AG20443 (cell line): Measurements from ENCODE around the gene TRAP1.

Source experiments
- DNase-seq: peaks from one replicate; pipeline ENCODE4 v3.0.0; 2012; ENCODE audit warnings: low spot score, mixed read lengths

The TRAP1 gene

DNA sequence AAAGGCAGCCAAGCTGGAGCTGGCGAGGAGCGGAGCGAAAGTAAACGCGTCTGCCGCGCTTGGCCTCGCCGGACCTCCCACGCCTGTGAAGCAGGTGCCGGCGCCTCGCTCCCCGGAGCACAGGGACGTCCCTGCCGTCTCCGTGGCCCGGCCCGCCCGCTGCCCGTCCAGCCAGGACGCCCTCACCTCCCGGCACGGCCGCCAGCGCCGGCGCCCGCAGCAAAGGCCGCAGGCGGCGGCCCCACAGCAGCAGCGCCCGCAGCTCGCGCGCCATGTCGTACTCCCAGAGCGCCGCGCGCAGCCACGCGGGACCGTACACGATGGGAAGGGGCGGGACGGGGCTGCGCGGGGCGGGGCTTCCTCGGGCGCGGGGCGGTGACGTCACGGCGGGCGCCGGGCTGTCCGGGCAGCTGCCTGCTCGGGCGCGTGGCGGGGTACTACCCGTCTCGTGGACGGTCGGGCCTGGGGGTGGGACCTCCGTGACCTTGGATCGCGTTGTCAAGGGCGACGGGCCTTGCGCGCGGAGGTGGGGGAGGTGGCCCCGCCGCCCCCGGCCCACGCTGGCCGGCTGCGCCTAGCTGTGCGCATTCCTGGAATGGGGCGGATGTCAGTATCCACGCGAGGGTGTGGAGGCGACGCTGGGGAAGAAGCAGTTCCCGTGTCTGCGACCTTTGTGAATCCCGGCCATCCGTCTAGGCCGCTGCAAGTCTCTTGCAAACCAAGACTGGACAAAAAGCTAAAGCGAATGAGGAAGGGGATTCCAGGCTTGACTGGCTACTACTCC lies at the start of gene TRAP1:
TSS of gene TRAP1 (minus strand) at position 290 of the 784 bp plus-strand sequence. CDS start at position 274, 16 bp downstream.
- peak; percentile 99 for DNase-seq

- no peak for DNase-seq
These were observed 48.9 kb upstream of the TRAP1 start for GRCh38 chr16:3766177-3766576.

GRCh38 chr16:3764409-3764808 lies 47.1 kb upstream of the TRAP1 start:
- no peak for DNase-seq

DNA sequence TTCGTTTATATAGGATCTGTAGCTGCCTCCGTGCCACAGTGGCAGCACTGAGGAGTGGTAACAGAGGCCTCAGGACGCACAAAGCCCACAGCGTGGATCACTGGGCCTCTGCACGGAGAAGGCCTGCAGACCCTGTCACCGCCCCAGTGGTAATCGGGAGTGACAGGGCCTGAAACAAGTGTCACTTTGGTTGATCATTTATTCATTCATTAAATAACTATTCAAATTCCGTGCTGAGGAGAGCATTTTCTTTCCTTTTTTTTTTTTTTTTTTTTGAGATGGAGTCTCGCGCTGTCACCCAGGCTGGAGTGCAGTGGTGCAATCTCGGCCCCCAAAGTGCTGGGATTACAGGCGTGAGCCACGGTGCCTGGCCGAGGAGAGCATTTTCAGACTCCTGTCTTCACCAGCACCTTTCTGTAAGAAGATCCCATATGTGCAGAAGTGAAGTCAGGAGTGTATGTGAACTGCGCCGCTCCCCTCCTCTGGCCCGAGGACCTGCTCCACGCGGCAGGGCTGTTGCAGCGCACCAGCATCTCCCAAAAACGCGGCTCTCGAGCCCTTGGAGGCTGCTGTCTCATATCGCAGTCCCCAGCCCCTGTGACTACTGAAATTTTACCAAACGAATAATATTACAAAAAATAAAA lies 44.9 kb upstream of the TRAP1 start:
- no peak for DNase-seq

- no peak for DNase-seq
These were observed 44.2 kb upstream of the TRAP1 start for GRCh38 chr16:3761375-3762106.

- DNase-seq: no peak
These were observed 43.2 kb upstream of the TRAP1 start for GRCh38 chr16:3760518-3760917.

- DNase-seq: no peak
These were observed 42.4 kb upstream of the TRAP1 start for GRCh38 chr16:3759736-3760135.

DNA sequence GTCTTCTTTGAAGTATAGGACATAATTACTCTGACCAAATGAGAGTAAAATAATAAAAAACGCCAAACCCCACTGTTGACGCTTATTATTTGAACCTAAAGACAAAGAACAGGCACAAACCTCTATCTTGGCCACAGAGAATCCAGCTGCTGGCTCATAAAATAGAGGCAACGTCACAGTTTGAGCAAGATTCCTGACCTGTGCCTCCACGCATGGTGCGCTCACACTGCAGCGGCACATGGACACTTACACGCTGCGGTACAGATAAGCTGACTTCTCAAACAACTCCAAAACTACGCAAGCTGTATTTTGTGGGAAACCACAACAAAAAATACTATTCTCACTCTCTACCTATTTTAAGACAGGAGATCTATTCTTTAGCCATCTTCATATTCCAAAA lies 38.8 kb upstream of the TRAP1 start:
- no peak for DNase-seq

- DNase-seq: no peak
These were observed 37.9 kb upstream of the TRAP1 start for GRCh38 chr16:3755249-3755648.

DNA sequence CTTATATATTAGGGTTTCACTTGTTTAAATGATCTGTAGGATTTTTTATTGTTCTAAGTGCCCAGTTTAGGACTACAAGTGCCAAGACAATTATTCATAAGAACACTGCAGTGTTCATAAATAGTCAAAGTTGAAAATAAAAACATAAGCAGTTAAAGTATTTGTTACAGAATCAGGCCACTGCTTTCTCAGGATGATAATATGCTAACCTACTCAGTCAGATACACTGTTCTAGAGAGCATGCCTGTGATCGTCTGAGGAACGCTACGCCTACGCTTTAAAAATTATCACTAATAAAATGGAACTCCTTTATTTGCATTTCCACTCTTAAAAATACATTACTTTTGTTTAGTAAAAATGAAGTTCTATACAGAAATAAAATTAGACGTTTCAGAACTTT lies 37.4 kb upstream of the TRAP1 start:
- DNase-seq: no peak

DNA sequence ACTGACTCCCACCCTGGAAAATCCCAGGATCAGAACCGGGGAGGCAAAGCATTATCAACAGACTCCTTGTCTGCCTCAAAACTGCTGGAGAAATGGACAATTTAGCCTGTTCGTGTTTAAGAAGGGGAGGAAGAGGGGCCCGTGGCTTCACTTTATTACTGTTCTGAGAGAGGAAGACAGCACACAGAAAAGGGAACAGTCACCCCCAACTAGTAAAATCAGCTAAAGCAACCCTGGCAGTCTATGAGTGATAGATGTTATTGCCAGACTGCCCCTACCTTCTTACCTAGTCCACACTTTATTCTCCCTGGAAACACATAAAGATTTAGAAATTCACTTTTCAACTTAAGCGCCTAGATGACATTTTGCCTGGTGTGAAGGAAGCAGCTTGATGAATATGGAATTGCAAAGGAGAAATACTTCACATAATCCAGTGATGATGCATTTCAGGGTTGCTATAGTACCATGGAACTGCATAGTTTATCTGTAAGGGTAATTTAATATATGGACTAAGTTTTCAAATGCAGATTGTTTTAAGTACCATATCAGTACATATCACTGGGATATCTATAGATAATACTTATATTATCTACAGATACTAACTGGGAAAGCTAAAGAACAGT lies 36.9 kb upstream of the TRAP1 start:
- DNase-seq: no peak

GRCh38 chr16:3752984-3753383 lies 35.7 kb upstream of the TRAP1 start:
- no peak for DNase-seq

DNA sequence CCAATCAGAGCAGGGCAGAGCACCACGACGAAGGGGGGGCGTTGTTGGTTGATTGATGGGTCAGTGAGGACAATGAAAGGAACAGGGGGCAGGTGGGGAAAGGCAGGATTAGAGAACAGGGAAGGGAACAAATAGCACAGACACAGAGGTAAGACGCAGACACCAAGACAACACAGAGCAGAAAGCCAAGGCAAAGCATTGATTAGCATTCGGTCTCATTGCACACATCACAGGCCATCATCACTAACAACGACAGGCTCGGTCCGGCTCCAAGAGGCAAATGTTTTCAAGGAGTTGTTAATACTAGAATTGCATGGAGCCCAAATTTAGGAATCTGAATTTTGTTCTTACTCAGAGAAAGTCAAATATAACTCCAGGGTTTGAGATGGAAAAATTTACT lies 34.6 kb upstream of the TRAP1 start:
- no peak for DNase-seq

DNA sequence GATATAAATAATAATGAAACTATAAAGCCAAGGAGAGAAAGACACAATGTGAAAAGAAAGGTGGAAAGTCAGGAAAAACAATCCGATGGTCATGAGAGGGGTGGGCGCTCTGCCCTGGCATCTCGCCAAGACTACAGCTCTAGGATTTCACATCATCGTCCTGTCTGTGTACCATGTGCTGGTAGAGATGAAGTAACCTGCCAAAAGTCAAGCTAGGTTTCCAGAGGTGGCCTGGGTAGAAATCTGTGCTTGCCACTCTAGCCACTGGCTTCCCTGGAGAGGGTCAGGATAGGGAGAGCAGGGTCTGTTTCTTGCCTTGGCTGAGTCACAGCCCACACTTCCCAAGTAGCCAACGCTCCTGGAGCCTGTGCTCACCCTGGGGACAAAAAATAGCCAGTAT lies 31.0 kb upstream of the TRAP1 start:
- DNase-seq: no peak

GRCh38 chr16:3745751-3746355 lies 28.5 kb upstream of the TRAP1 start:
- DNase-seq: no peak

- DNase-seq: no peak
These were observed 26.7 kb upstream of the TRAP1 start for GRCh38 chr16:3744018-3744417.

GRCh38 chr16:3740934-3741333 lies 23.6 kb upstream of the TRAP1 start:
- DNase-seq: no peak

GRCh38 chr16:3740186-3740585 lies 22.9 kb upstream of the TRAP1 start:
- DNase-seq: no peak

GRCh38 chr16:3739636-3740035 lies 22.3 kb upstream of the TRAP1 start:
- DNase-seq: no peak

DNA sequence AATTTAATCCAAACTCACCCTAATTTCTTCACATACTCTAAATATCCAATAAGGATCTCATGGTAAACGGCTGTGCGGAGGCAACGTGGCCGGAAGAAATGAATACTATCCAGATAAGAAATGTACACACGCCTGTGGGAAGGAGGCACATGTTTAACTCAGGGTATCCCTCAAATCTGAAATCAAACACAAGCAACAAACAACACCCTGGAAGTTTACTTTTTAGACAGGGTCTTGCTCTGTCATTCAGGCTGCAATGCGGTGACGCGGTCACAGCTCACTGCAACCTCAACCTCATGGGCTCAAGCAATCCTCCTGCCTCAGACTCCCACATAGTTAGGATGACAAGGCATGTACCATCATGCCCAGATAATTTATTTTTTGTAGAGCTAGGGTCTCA lies 21.2 kb upstream of the TRAP1 start:
- DNase-seq: no peak

- no peak for DNase-seq
These were observed 20.8 kb upstream of the TRAP1 start for GRCh38 chr16:3738128-3738527.

DNA sequence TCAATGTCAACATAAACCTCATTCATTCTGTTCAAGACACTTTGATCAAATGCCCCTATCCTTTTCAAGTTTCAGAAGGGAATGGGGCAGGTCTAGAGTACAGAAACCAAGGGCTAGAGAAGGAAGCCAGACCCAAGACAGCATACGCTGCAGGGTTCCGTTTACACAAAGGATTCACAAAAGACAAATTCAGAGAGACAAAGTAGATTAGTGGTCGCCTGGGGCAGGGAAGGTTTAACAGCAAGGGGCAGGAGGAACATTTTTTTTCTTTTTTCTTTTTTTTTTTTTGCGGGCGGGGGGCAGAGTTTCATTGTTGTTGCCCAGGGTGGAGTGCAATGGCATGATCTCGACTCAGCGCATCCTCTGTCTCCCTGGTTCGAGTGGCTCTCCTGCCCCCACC lies 19.9 kb upstream of the TRAP1 start:
- no peak for DNase-seq
